Measurements from ENCODE around the gene GRID1. TPM values are rescaled to one million over a fixed set of nuclear protein-coding genes. Genes with fewer than 3 reads are reported as not detected.

GRID1 gene
- polyA plus RNA-seq, 1 donor from 2014 or later, result not detected

GRCh38 chr10:86023336-86023735 is 343.3 kb downstream of the GRID1 start:
- Mint-ChIP-seq H3K4me1 (peaks cover 0 to 5% (median 0%) of the 10 kb centered on the region in 3 donors), H3K27me3 (peaks cover 2% of the 10 kb centered on the region), H3K4me3 (no peak overlapping the region), H3K9me3 (no peaks in the 10 kb centered on the region), H3K36me3 (no peaks in the 10 kb centered on the region), H3K27ac (peak overlapping the region in 1 of 3 donors; percentile 8)

GRCh38 chr10:86022906-86023305 is 343.7 kb downstream of the GRID1 start:
- Mint-ChIP-seq H3K27me3 (peaks cover 2% of the 10 kb centered on the region), H3K36me3 (no peaks in the 10 kb centered on the region), H3K27ac (no peak overlapping the region), H3K9me3 (no peaks in the 10 kb centered on the region), H3K4me3 (no peak overlapping the region), H3K4me1 (peaks cover 1 to 5% (median 3%) of the 10 kb centered on the region in 3 donors)

- Mint-ChIP-seq H3K27ac (no peak overlapping the region), H3K27me3 (peaks cover 5% of the 10 kb centered on the region), H3K9me3 (no peaks in the 10 kb centered on the region), H3K4me1 (peaks cover 7 to 11% (median 9%) of the 10 kb centered on the region in 3 donors), H3K36me3 (no peaks in the 10 kb centered on the region), H3K4me3 (no peak overlapping the region)
These were observed 346.5 kb downstream of the GRID1 start for GRCh38 chr10:86020134-86020533.

GRCh38 chr10:86019141-86019540 is 347.5 kb downstream of the GRID1 start:
- Mint-ChIP-seq H3K27ac (no peak overlapping the region), H3K4me1 (peaks cover 7 to 11% (median 9%) of the 10 kb centered on the region in 3 donors), H3K4me3 (no peak overlapping the region), H3K9me3 (no peaks in the 10 kb centered on the region), H3K36me3 (no peaks in the 10 kb centered on the region), H3K27me3 (peaks cover 7% of the 10 kb centered on the region)

GRCh38 chr10:86018735-86019058 is 347.9 kb downstream of the GRID1 start:
- H3K27me3 Mint-ChIP-seq, result peaks cover 7% of the 10 kb centered on the region
- H3K27ac Mint-ChIP-seq, result no peak overlapping the region
- H3K36me3 Mint-ChIP-seq, result no peaks in the 10 kb centered on the region
- H3K4me3 Mint-ChIP-seq, result no peak overlapping the region
- H3K4me1 Mint-ChIP-seq, result peaks cover 7 to 11% (median 9%) of the 10 kb centered on the region in 3 donors
- no peaks in the 10 kb centered on the region for H3K9me3 Mint-ChIP-seq

GRCh38 chr10:86017841-86018734 is 348.5 kb downstream of the GRID1 start:
- Mint-ChIP-seq H3K27me3 (peaks cover 7% of the 10 kb centered on the region), H3K36me3 (no peaks in the 10 kb centered on the region), H3K27ac (no peak overlapping the region), H3K4me3 (peak overlapping the region in 2 of 4 donors; percentile 1 to 43), H3K4me1 (peaks cover 7 to 10% (median 9%) of the 10 kb centered on the region in 3 donors), H3K9me3 (no peaks in the 10 kb centered on the region)

- H3K4me1 Mint-ChIP-seq, result peaks cover 6 to 9% (median 7%) of the 10 kb centered on the region in 3 donors
- H3K36me3 Mint-ChIP-seq, result no peaks in the 10 kb centered on the region
- H3K9me3 Mint-ChIP-seq, result peaks cover 0 to 2% (median 0%) of the 10 kb centered on the region in 3 donors
- H3K27me3 Mint-ChIP-seq, result peaks cover 5% of the 10 kb centered on the region
- no peak overlapping the region for H3K27ac Mint-ChIP-seq
- H3K4me3 Mint-ChIP-seq, result no peak overlapping the region
These were observed 353.0 kb downstream of the GRID1 start for GRCh38 chr10:86013568-86013967.

GRCh38 chr10:86007171-86007570 is 359.4 kb downstream of the GRID1 start:
- H3K36me3 Mint-ChIP-seq, result no peaks in the 10 kb centered on the region
- H3K27ac Mint-ChIP-seq, result no peak overlapping the region
- H3K9me3 Mint-ChIP-seq, result peaks cover 0 to 4% (median 2%) of the 10 kb centered on the region in 3 donors
- no peak overlapping the region for H3K4me3 Mint-ChIP-seq
- no peaks in the 10 kb centered on the region for H3K4me1 Mint-ChIP-seq
- peaks cover 5% of the 10 kb centered on the region for H3K27me3 Mint-ChIP-seq

GRCh38 chr10:86004337-86004736 is 362.3 kb downstream of the GRID1 start:
- no peak overlapping the region for H3K4me3 Mint-ChIP-seq
- peaks cover 7% of the 10 kb centered on the region for H3K27me3 Mint-ChIP-seq
- no peaks in the 10 kb centered on the region for H3K36me3 Mint-ChIP-seq
- no peaks in the 10 kb centered on the region for H3K4me1 Mint-ChIP-seq
- no peak overlapping the region for H3K27ac Mint-ChIP-seq
- H3K9me3 Mint-ChIP-seq, result peaks cover 0 to 4% (median 2%) of the 10 kb centered on the region in 3 donors

GRCh38 chr10:86003201-86003621 is 363.4 kb downstream of the GRID1 start:
- no peak overlapping the region for H3K27ac Mint-ChIP-seq
- H3K9me3 Mint-ChIP-seq, result peaks cover 0 to 2% (median 0%) of the 10 kb centered on the region in 3 donors
- H3K4me1 Mint-ChIP-seq, result no peaks in the 10 kb centered on the region
- peaks cover 5% of the 10 kb centered on the region for H3K27me3 Mint-ChIP-seq
- H3K36me3 Mint-ChIP-seq, result no peaks in the 10 kb centered on the region
- no peak overlapping the region for H3K4me3 Mint-ChIP-seq

GRCh38 chr10:86001521-86001920 is 365.1 kb downstream of the GRID1 start:
- Mint-ChIP-seq H3K4me3 (no peak overlapping the region), H3K27me3 (peaks cover 8% of the 10 kb centered on the region), H3K4me1 (no peaks in the 10 kb centered on the region), H3K9me3 (peaks cover 0 to 6% (median 2%) of the 10 kb centered on the region in 3 donors), H3K36me3 (no peaks in the 10 kb centered on the region), H3K27ac (no peak overlapping the region)

- no peaks in the 10 kb centered on the region for H3K4me1 Mint-ChIP-seq
These were observed 369.1 kb downstream of the GRID1 start for GRCh38 chr10:85997544-85997943.

GRCh38 chr10:85995791-85996190 is 370.8 kb downstream of the GRID1 start:
- H3K4me1 Mint-ChIP-seq, result no peaks in the 10 kb centered on the region
- H3K9me3 Mint-ChIP-seq, result peaks cover 0 to 6% (median 0%) of the 10 kb centered on the region in 3 donors
- H3K4me3 Mint-ChIP-seq, result no peak overlapping the region
- H3K36me3 Mint-ChIP-seq, result no peaks in the 10 kb centered on the region
- peaks cover 6% of the 10 kb centered on the region for H3K27me3 Mint-ChIP-seq
- no peak overlapping the region for H3K27ac Mint-ChIP-seq

More at GRCh38 chr10:85997544-85997943, 369.1 kb downstream of the GRID1 start:
- no peak overlapping the region for H3K4me3 Mint-ChIP-seq
- peaks cover 0 to 6% (median 0%) of the 10 kb centered on the region in 3 donors for H3K9me3 Mint-ChIP-seq
- H3K27ac Mint-ChIP-seq, result no peak overlapping the region
- peaks cover 7% of the 10 kb centered on the region for H3K27me3 Mint-ChIP-seq
- H3K36me3 Mint-ChIP-seq, result no peaks in the 10 kb centered on the region

- Mint-ChIP-seq H3K27me3 (peaks cover 5% of the 10 kb centered on the region), H3K9me3 (peaks cover 0 to 6% (median 0%) of the 10 kb centered on the region in 3 donors), H3K36me3 (no peaks in the 10 kb centered on the region), H3K27ac (no peak overlapping the region), H3K4me3 (no peak overlapping the region), H3K4me1 (no peaks in the 10 kb centered on the region)
These were observed 372.6 kb downstream of the GRID1 start for GRCh38 chr10:85993840-85994507.

GRCh38 chr10:85993140-85993539 is 373.5 kb downstream of the GRID1 start:
- no peak overlapping the region for H3K4me3 Mint-ChIP-seq
- no peaks in the 10 kb centered on the region for H3K36me3 Mint-ChIP-seq
- no peaks in the 10 kb centered on the region for H3K4me1 Mint-ChIP-seq
- H3K27me3 Mint-ChIP-seq, result peaks cover 10% of the 10 kb centered on the region
- peak overlapping the region in 1 of 3 donors; percentile 47 for H3K27ac Mint-ChIP-seq
- H3K9me3 Mint-ChIP-seq, result peaks cover 0 to 6% (median 0%) of the 10 kb centered on the region in 3 donors
